Common myeloid progenitor, CD34-positive (primary cell): Measurements from ENCODE around the gene GGN.

ENCODE experiments used
- CTCF ChIA-PET: fragments of 350-600 bp; sonication (Branson Sonifier 250); formaldehyde crosslinking; loops from one replicate; lab custom pipeline; 2021; ENCODE audit warnings: antibody characterized with exemption; lab: Charles Lee
- POLR2A ChIA-PET: fragments of 350-600 bp; sonication (Branson Sonifier 250); formaldehyde crosslinking; loops from one replicate; lab custom pipeline; 2021; ENCODE audit warnings: antibody characterized with exemption; lab: Charles Lee
- DNase-seq, 3 donors: peaks; one replicate each; pipeline versions ENCODE4 v3.0.0 to v3.0.0-alpha.2; 2013
- H3K27ac ChIP-seq, 2 experiments: 1 replicate in 1 of 2; 2 replicates in 1 of 2; pipeline ENCODE4 v1.7.0; 2013; ENCODE audit warnings: inconsistent platforms in 2 of 2, low read length in 2 of 2, mild to moderate bottlenecking in 2 of 2, low read depth in 1 of 2, moderate library complexity in 1 of 2; ENCODE audit not compliant: severe bottlenecking in 2 of 2, insufficient read depth in 1 of 2, poor library complexity in 1 of 2
- H3K27me3 ChIP-seq, 5 experiments: replicated peaks in 2 of 5; 1 replicate in 3 of 5; 2 replicates in 2 of 5; pipeline versions ENCODE4 v1.6.1 to v1.7.0; 2013; ENCODE audit warnings: low read length in 4 of 5, mild to moderate bottlenecking in 2 of 5, moderate library complexity in 2 of 5, inconsistent platforms in 1 of 5; ENCODE audit not compliant: insufficient read depth in 5 of 5, control insufficient read depth in 4 of 5
- H3K36me3 ChIP-seq, 4 experiments: 1 replicate in 2 of 4; 2 replicates in 2 of 4; pipeline versions ENCODE4 v1.6.1 to v1.7.0; 2013; ENCODE audit warnings: low read length in 3 of 4, control low read depth in 1 of 4, mild to moderate bottlenecking in 1 of 4; ENCODE audit not compliant: control insufficient read depth in 4 of 4, insufficient read depth in 4 of 4
- H3K4me1 ChIP-seq, 4 experiments: 1 replicate in 3 of 4; 2 replicates in 1 of 4; pipeline versions ENCODE4 v1.6.1 to v1.7.1; 2013; ENCODE audit warnings: low read length in 3 of 4, mild to moderate bottlenecking in 3 of 4, control low read depth in 1 of 4, inconsistent platforms in 1 of 4, moderate library complexity in 1 of 4; ENCODE audit not compliant: control insufficient read depth in 4 of 4, insufficient read depth in 4 of 4; ENCODE audit errors: control extremely low read depth in 1 of 4
- H3K4me3 ChIP-seq, 7 experiments: 1 replicate in 4 of 7; 2 replicates in 3 of 7; pipeline versions ENCODE4 v1.5.1 to v1.7.0; 2013; ENCODE audit warnings: mild to moderate bottlenecking in 7 of 7, low read length in 6 of 7, moderate library complexity in 6 of 7, inconsistent platforms in 2 of 7, low read depth in 2 of 7, control low read depth in 1 of 7; ENCODE audit not compliant: insufficient read depth in 4 of 7, control insufficient read depth in 1 of 7; ENCODE audit errors: extremely low read depth in 1 of 7
- H3K9me3 ChIP-seq, 5 experiments: 1 replicate in 4 of 5; 2 replicates in 1 of 5; pipeline versions ENCODE4 v1.6.1 to v1.7.1; 2013; ENCODE audit warnings: low read length in 4 of 5, mild to moderate bottlenecking in 2 of 5, inconsistent platforms in 1 of 5, low read depth in 1 of 5, moderate library complexity in 1 of 5; ENCODE audit not compliant: control insufficient read depth in 4 of 5, insufficient read depth in 2 of 5; ENCODE audit errors: control extremely low read depth in 1 of 5
- WGBS: methylation state at CpG from one replicate; pipeline ENCODE4 v1.1.5; 2013; ENCODE audit not compliant: insufficient coverage; 5-methylcytosine and 5-hydroxymethylcytosine counted together

The GGN gene

DNA sequence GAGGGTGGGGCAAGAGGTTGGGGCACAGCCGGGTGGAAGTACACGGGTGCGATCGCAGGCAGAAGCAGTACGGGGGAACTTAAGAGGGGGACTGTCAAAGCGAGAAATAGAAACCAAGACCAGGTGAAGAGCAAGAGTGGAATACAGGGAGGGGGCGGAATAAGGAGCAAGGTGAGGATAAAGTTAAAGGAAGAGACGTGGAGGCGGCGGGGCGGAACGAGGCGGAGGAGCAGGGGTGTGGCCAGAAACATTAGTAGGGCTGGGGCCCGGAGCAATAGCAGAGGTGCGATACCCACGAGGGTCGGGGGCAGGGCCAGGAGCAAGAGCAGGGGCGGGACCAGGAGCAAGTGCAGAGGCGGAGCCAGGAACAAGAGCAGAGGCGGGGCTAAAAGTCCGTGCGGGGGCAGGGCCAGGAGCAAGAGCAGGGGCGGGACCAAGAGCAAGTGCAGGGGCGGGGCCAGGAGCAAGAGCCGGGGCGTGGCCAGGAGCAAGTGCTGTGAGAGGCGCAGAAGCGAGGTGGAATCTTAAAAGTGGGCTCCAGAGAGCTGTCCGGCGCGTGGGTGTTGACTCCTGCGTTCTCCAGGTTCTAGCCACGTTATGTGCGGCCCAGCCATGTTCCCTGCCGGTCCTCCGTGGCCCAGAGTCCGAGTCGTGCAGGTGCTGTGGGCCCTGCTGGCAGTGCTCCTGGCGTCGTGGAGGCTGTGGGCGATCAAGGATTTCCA is 51.0 kb downstream of the GGN start:
- 6% methylated on average over 41 of the region's 41 CpGs for WGBS
- peak; percentile 95 to 97 (median 97) for DNase-seq
- H3K36me3 ChIP-seq: no peaks in the 10 kb centered on the region
- peak overlapping the region; percentile 61 to 93 (median 81) for H3K4me3 ChIP-seq
- POLR2A ChIA-PET: interaction anchor here (0.7 to 2.5 kb wide), 2 partner anchors 37 to 55 kb away, joined by 3 to 13 read pairs; partner anchors contain the start of gene PSMD8
- CTCF ChIA-PET: interaction anchor here (0.9 to 6.7 kb wide), 5 partner anchors 16 to 110 kb away, joined by 3 to 62 read pairs (median 3); no protein-coding TSS in a partner anchor
- peaks cover 0 to 15% (median 9%) of the 10 kb centered on the region in 4 experiments for H3K4me1 ChIP-seq
- no peaks in the 10 kb centered on the region for H3K9me3 ChIP-seq
- H3K27ac ChIP-seq: peak overlapping the region in 1 of 2 experiments; percentile 75
- no peaks in the 10 kb centered on the region for H3K27me3 ChIP-seq

DNA sequence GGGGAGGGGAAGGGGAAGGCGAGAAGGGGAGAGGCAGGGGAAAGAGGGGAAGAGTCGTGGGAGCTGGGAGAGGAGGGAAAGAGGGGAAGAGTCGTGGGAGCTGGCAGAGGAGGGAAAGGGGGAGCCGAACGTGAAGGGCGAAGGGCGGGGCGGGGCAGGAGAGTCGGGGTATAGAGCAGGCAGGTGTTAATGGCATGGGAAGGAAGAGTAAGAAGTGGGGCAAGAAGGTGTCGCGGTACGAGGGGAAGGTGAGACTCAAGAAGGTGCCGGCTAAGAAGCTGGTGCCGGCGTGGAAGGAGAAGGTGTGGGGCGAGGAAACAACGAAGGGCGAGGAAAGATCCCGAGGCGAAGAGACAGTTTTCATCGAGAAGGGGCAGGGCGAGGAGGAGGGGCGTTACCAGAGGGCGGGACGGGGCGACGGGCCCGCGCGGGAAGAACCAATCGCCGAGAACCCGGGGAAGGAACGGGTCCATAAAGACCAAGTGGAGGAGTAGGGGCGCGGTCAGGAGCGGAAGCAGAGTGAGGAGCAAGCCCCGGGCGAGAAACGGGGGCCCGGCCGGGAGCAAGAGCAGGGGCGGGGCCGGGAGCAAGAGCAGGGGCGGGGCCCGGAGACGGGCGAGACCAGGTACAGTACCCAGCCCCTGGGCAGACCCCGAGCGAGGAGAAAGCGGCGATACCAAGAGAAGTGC is 51.7 kb downstream of the GGN start:
- Histone ChIP-seq H3K27ac (peak overlapping the region in 1 of 2 experiments; percentile 75), H3K27me3 (no peaks in the 10 kb centered on the region), H3K9me3 (no peaks in the 10 kb centered on the region), H3K36me3 (no peaks in the 10 kb centered on the region), H3K4me1 (peaks cover 0 to 15% (median 9%) of the 10 kb centered on the region in 4 experiments), H3K4me3 (peak overlapping the region; percentile 61 to 93 (median 81))
- 0% methylated on average over 47 of the region's 52 CpGs for WGBS
- peak; percentile 95 to 97 (median 97) for DNase-seq
- ChIA-PET CTCF (interaction anchor here (0.7 to 6.7 kb wide), 9 partner anchors 19 to 109 kb away, joined by 3 to 62 read pairs (median 3); partner anchors contain the start of gene PSMD8), POLR2A (interaction anchor here (2.5 kb wide), 1 partner anchor 38 kb away, joined by 13 read pairs; the partner anchor contains the start of gene PSMD8)
